ENCODE results near the gene MT1E. TPM values are rescaled to one million over a fixed set of nuclear protein-coding genes. Genes with fewer than 3 reads are reported as not detected.
A peak's percentile ranks its signal among the peaks of the same experiment; 100 is the strongest.

Gene MT1E
- total and polyA plus RNA-seq, 12 donors = 31.9 to 268 (median 97.0) TPM

DNA sequence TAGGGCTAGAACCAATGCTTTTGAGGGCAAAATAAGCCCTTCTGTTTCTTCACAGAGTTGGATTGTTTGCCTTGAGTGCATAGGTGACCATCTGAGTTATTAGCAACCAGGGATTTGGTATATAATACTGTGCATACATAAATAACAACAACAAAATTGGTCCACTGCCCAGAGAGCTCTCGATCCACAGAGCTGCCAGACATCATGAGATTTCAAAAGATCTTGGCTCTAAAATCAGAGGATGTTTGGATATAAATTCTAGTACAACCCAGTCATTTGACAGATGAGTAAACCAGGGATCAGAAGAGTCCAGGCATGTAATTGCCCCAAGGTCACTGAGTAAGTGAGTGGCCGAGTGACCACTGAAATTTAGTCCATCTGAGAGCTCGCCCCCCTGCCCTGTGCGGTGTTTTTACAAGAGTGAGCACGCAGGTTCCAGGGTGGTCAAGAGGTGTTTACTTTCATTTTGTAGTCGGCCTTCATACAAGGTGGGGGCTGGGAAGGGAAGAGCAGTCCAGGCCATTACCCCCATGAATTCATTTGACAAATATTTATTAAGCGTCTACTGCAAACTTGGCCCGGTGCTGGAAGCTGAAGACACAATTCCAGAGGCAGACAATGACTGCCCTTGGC is 19.0 kb upstream of the MT1E start:
- Histone ChIP-seq H3K36me3 (no peaks in the 10 kb centered on the region), H3K27ac (peak overlapping the region; percentile 84 to 99 (median 93)), H3K27me3 (no peaks in the 10 kb centered on the region), H3K4me1 (peaks cover 25 to 57% (median 53%) of the 10 kb centered on the region in 9 donors), H3K9me3 (no peaks in the 10 kb centered on the region), H3K4me3 (peak overlapping the region in 1 of 10 donors; percentile 78)
- intact Hi-C loops (cut with DNase I) = loop anchor here in 7 of 10 donors (1.0 to 5.0 kb wide), 3 partner anchors 36 to 76 kb away; partner anchors contain the start of gene MT1X (in 5 of the 7)
- 40 to 50% methylated on average over 8 of the region's 8 CpGs for WGBS, 2 donors
- no peak for DNase-seq
- TF ChIP-seq, protein P1, sequence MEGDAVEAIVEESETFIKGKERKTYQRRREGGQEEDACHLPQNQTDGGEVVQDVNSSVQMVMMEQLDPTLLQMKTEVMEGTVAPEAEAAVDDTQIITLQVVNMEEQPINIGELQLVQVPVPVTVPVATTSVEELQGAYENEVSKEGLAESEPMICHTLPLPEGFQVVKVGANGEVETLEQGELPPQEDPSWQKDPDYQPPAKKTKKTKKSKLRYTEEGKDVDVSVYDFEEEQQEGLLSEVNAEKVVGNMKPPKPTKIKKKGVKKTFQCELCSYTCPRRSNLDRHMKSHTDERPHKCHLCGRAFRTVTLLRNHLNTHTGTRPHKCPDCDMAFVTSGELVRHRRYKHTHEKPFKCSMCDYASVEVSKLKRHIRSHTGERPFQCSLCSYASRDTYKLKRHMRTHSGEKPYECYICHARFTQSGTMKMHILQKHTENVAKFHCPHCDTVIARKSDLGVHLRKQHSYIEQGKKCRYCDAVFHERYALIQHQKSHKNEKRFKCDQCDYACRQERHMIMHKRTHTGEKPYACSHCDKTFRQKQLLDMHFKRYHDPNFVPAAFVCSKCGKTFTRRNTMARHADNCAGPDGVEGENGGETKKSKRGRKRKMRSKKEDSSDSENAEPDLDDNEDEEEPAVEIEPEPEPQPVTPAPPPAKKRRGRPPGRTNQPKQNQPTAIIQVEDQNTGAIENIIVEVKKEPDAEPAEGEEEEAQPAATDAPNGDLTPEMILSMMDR (IDR thresholded peaks at IDR 0.05) = no peak
- peak in 1 of 8 donors; percentile 1 for ATAC-seq

GRCh38 chr16:56607109-56607618 is 18.4 kb upstream of the MT1E start:
- H3K27ac ChIP-seq = peak overlapping the region; percentile 84 to 99 (median 93)
- 46 to 51% methylated on average over 14 of the region's 14 CpGs for WGBS, 2 donors
- H3K36me3 ChIP-seq = no peaks in the 10 kb centered on the region
- H3K27me3 ChIP-seq = no peaks in the 10 kb centered on the region
- peak overlapping the region in 1 of 10 donors; percentile 78 for H3K4me3 ChIP-seq
- no peaks in the 10 kb centered on the region for H3K9me3 ChIP-seq
- DNase-seq = peak; percentile 61 to 81
- TF ChIP-seq, protein P1 (IDR thresholded peaks at IDR 0.05) = no peak
- intact Hi-C loops (cut with DNase I) = loop anchor here in 7 of 10 donors (1.0 to 5.0 kb wide), 3 partner anchors 35 to 75 kb away; partner anchors contain the start of gene MT1X (in 5 of the 7)
- peaks cover 25 to 63% (median 59%) of the 10 kb centered on the region in 9 donors for H3K4me1 ChIP-seq
- peak; percentile 14 to 61 (median 37) for ATAC-seq

DNA sequence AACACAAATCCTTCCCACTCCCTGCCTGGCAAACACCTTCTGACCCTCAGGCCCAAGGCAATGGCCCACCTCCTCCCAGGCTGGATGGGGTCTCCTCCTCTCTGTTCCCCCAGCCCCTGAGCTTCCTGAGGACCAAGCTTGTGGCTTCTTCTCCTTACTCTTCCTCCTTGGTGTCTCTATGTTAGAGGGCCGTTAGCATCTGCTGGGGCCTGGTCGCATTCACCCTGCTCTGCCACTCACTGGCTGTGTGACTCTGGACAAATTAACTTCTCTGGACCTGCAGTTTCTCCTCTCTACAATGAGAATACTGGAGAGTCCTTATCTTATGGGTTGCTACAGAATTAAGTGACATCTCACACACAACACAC is 17.9 kb upstream of the MT1E start:
- H3K9me3 ChIP-seq = no peaks in the 10 kb centered on the region
- H3K27me3 ChIP-seq = no peaks in the 10 kb centered on the region
- intact Hi-C loops (cut with DNase I) = loop anchor here in 7 of 10 donors (1.0 to 5.0 kb wide), 6 partner anchors 17 to 75 kb away; partner anchors contain the start of genes MT1X (in 7 of the 7) and MT1E (in 1 of the 7)
- peak overlapping the region; percentile 84 to 99 (median 93) for H3K27ac ChIP-seq
- WGBS, 2 donors = 66 to 78% methylated on average over 2 of the region's 2 CpGs
- peaks cover 25 to 68% (median 60%) of the 10 kb centered on the region in 9 donors for H3K4me1 ChIP-seq
- H3K36me3 ChIP-seq = no peaks in the 10 kb centered on the region
- TF ChIP-seq, protein P1 (IDR thresholded peaks at IDR 0.05) = no peak
- peak overlapping the region in 9 of 10 donors; percentile 53 to 78 (median 73) for H3K4me3 ChIP-seq
- ATAC-seq = no peak
- DNase-seq = no peak

DNA sequence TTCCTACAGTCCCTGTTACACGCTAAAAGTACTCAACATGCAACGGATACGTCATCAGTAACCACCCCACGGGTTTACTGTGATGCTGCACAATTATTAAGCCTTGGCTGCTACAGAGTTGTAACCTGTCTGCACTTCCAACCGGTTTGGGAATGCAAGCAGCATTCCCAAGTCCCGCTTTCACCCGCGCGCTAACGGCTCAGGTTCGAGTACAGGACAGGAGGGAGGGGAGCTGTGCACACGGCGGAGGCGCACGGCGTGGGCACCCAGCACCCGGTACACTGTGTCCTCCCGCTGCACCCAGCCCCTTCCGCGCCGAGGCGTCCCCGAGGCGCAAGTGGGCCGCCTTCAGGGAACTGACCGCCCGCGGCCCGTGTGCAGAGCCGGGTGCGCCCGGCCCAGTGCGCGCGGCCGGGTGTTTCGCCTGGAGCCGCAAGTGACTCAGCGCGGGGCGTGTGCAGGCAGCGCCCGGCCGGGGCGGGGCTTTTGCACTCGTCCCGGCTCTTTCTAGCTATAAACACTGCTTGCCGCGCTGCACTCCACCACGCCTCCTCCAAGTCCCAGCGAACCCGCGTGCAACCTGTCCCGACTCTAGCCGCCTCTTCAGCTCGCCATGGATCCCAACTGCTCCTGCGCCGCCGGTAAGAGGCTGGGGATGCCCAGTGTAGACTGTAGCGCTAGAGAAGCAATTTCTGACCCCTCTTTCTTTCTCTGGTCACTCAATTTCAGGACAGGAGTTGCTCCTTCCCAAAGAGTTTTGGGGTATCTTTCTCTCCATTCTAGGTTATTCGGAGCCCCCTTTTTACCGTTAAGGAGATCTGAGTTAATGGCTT is 17.3 kb upstream of the MT1E start, which contains the start of gene MT2A:
TSS of gene MT2A (plus strand) at position 542 of the 833 bp plus-strand sequence. CDS start at position 614, 72 bp downstream.
- intact Hi-C loops (cut with DNase I) = loop anchor here in 7 of 10 donors (1.0 to 5.0 kb wide), 6 partner anchors 17 to 75 kb away; partner anchors contain the start of genes MT1X (in 6 of the 7) and MT1E (in 1 of the 7)
- peak within 1 kb of the TSS; percentile 52 to 78 (median 72) for H3K4me3 ChIP-seq
- ATAC-seq (peak; percentile 78 to 89 (median 87)), DNase-seq (peak; percentile 94 to 96)
- H3K36me3 ChIP-seq = no peaks in the 10 kb centered on the region
- H3K27me3 ChIP-seq = no peaks in the 10 kb centered on the region
- H3K27ac ChIP-seq = peak within 1 kb of the TSS; percentile 84 to 99 (median 93)
- H3K4me1 ChIP-seq = peaks cover 25 to 68% (median 60%) of the 10 kb centered on the region in 9 donors
- 4 to 6% methylated on average over 59 to 62 of the region's 62 CpGs for WGBS, 2 donors
- no peaks in the 10 kb centered on the region for H3K9me3 ChIP-seq
- TF ChIP-seq, protein P1 (IDR thresholded peaks at IDR 0.05) = peak in 1 of 9 donors; percentile 6
